Measurements from ENCODE around the gene NKX6-2.

- no peak for TF ChIP-seq CTCF (IDR thresholded peaks at IDR 0.05; ENCODE audit: insufficient read depth, low read depth, low read length)
- no peak for TF ChIP-seq EZH2 (IDR thresholded peaks at IDR 0.05; ENCODE audit: insufficient read depth, low read length)
Observed at GRCh38 chr10:132809232-132810140, 23.5 kb upstream of the NKX6-2 start.
